Esophagus (tissue), 2 donors: Measurements from ENCODE around the gene CALN1. TPM values are rescaled to one million over a fixed set of nuclear protein-coding genes. Genes with fewer than 3 reads are reported as not detected.
"Not testable (repeated sequence)": the region's sequence is repeated elsewhere in the genome, so short reads cannot be mapped to it uniquely, and the experiment has no call there.

Source experiments
- H3K27ac ChIP-seq, 2 donors: one replicate each; pipeline ENCODE4 v1.5.1; 2013; ENCODE audit warnings: low read depth in 2 of 2, mild to moderate bottlenecking in 2 of 2, inconsistent platforms in 1 of 2, low read length in 1 of 2, moderate library complexity in 1 of 2
- H3K27me3 ChIP-seq, 2 donors: one replicate each; pipeline ENCODE4 v1.6.1; 2013; ENCODE audit warnings: low read length in 2 of 2, control low read depth in 1 of 2, mild to moderate bottlenecking in 1 of 2; ENCODE audit not compliant: insufficient read depth in 2 of 2, control insufficient read depth in 1 of 2
- H3K36me3 ChIP-seq, 2 donors: one replicate each; pipeline ENCODE4 v1.6.1; 2013; ENCODE audit warnings: low read length in 1 of 2; ENCODE audit not compliant: control insufficient read depth in 2 of 2, insufficient read depth in 2 of 2
- H3K4me1 ChIP-seq, 2 donors: one replicate each; pipeline ENCODE4 v1.6.1; 2013; ENCODE audit warnings: low read length in 1 of 2; ENCODE audit not compliant: control insufficient read depth in 2 of 2, insufficient read depth in 2 of 2
- H3K4me3 ChIP-seq, 2 donors: one replicate each; pipeline ENCODE4 v1.5.1; 2013; ENCODE audit warnings: low read length in 2 of 2, mild to moderate bottlenecking in 2 of 2, low read depth in 1 of 2, moderate library complexity in 1 of 2
- H3K9me3 ChIP-seq, 2 donors: one replicate each; pipeline ENCODE4 v1.6.1; 2013; ENCODE audit warnings: mild to moderate bottlenecking in 2 of 2, low read depth in 1 of 2, low read length in 1 of 2, moderate library complexity in 1 of 2; ENCODE audit not compliant: control insufficient read depth in 2 of 2, insufficient read depth in 1 of 2
- WGBS, 2 donors: extraction: QIAGEN DNeasy Blood & Tissue Kit; methylation state at CpG; one replicate each; pipeline ENCODE4 v1.1.7; 2013; 5-methylcytosine and 5-hydroxymethylcytosine counted together
- polyA plus RNA-seq, 2 donors: library from polyadenylated mRNA; stranded (reverse); fragments of 200-250 nt; gene quantifications; one replicate each; pipeline ENCODE4 v1.2.3, GENCODE V29; 2013
- donor health status: healthy with polysubstance abuse.
- donor health status: Bipolar disorder and iron deficiency.

Gene CALN1
- polyA plus RNA-seq: under 1 TPM; 0.01 to 0.12 TPM

DNA sequence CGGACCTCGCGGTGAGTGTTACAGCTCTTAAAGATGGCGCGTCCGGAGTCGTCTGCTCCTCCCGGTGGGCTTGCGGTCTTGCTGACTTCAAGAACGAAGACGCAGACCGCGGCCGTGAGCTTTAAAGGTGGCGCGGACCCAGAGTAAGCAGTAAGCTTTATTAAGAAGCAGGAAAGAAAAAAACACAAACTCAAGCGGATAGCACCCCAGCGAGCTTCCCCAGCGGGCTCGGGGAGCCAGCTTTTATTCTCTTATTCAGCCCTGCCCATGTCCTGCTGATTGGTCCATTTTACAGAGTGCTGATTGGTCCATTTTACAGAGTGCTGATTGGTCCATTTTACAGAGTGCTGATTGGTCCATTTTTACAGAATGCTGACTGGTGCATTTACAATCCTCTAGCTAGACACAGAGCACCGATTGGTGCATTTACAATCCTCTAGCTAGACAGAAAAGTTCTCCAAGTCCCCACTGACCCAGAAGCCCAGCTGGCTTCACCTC is at the start of gene CALN1:
Gene CALN1 (minus strand): TSS at position 218 of the 498 bp plus-strand sequence.
- H3K27ac ChIP-seq, H3K9me3 ChIP-seq, H3K4me3 ChIP-seq, H3K4me1 ChIP-seq, H3K36me3 ChIP-seq, H3K27me3 ChIP-seq: not testable (repeated sequence)
- 96 to 97% methylated on average over 21 of the region's 21 CpGs for WGBS, 2 donors

DNA sequence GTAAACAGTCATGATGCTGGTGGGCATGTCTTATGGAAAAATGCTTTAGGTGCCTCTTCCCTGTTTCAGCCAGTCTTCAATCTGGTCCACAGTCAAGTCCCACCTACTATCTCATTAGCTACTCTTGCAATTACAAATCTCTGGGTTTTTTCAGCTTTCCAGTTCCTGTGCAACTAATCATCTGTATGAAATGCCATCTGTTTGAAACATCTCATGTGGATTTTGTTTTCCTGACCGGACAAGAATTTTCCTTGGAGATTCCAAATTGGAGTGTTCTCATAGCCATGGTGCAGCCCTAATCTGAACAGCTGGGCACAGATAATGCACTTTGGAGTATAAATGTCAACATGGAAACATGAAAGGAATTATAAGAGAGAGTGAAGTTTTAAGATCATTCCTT is 41.3 kb upstream of the CALN1 start:
- no peaks in the 10 kb centered on the region for H3K27me3 ChIP-seq
- WGBS, 2 donors: 80 to 91% methylated on average over 1 of the region's 1 CpG
- no peaks in the 10 kb centered on the region for H3K36me3 ChIP-seq
- no peaks in the 10 kb centered on the region for H3K4me1 ChIP-seq
- no peak overlapping the region for H3K4me3 ChIP-seq
- H3K9me3 ChIP-seq: peaks cover 0 to 8% of the 10 kb centered on the region in 2 donors
- no peak overlapping the region for H3K27ac ChIP-seq

DNA sequence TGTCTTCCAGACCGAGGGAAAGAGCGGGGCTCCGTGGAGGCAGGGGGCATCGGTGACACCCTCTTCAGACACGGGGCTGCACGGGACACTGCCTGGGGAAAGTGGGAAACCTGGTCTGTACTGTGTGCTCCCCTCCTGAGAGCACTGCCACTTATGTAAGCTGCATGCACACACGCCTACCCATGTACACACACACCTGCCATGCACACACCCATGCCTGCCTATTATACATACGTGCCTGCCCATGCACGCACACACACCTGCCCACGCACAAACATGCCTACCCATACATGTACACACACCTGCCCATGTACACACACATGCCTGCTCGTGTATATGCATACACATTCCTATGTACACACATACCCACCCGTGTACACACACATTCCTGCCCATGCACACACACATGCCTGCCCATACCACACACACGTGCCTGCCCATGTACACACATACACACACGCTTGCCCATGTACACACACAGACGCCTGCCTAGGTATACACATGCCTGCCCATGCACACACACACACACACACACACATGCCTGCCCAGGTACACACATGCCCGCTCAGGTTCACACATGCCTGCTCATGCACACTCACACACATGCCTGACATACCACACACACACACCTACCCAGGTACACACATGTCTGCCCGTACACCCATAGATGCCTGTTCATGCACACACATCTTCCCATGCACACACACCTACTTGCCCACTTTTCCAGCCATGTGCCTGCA is 35.5 kb upstream of the CALN1 start:
- Histone ChIP-seq H3K27me3 (peaks cover 0 to 3% of the 10 kb centered on the region in 2 donors), H3K4me1 (no peaks in the 10 kb centered on the region), H3K9me3 (peaks cover 0 to under 1% of the 10 kb centered on the region in 2 donors), H3K4me3 (no peak overlapping the region), H3K27ac (no peak overlapping the region), H3K36me3 (no peaks in the 10 kb centered on the region)
- 81 to 85% methylated on average over 17 of the region's 17 CpGs for WGBS, 2 donors

DNA sequence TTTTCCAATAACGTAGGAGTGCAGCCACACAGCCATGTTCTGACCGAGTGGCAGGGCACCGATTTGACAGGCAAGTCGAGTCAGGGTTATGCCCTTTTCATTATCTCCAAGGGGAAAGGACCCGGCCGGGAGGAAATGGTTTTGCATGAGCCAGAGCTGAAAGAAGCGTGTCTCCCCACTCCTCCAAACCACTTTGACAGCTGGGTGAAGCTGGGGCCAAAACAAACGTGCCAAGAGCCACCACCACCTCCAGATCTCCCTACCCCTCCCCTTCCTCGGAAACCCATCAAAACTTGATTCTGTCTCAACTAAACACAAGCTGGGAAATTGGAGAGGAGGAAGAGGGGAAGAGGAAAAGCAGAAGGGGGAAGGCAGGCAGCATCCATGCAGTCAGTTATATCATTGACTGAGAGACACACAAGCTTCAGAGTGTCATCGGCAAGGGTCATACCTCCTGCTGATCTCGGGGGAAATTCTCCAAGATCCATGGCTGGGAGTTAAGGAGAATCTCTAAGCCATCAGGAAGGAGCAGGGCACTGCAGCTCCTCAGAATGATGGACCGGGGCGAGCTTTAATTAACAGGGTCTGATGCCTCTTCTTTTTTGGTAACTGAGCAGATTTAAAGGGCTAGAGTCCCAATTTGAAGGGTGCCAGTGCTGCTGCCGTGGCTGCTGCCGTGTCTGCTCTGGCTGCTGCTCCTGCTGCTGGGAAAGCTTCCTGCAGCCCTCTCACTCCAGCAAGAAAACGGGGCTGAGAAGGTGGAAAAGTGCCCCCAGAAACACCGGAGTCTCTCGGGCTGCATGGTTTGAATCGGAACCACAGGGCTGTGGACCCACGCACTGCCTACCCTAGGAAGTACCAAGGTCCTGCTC is 34.7 kb upstream of the CALN1 start:
- peaks cover 0 to 3% of the 10 kb centered on the region in 2 donors for H3K27me3 ChIP-seq
- 24 to 38% methylated on average over 20 of the region's 20 CpGs for WGBS, 2 donors
- no peaks in the 10 kb centered on the region for H3K36me3 ChIP-seq
- H3K4me3 ChIP-seq: no peak overlapping the region
- H3K27ac ChIP-seq: no peak overlapping the region
- H3K9me3 ChIP-seq: no peaks in the 10 kb centered on the region
- H3K4me1 ChIP-seq: no peaks in the 10 kb centered on the region

DNA sequence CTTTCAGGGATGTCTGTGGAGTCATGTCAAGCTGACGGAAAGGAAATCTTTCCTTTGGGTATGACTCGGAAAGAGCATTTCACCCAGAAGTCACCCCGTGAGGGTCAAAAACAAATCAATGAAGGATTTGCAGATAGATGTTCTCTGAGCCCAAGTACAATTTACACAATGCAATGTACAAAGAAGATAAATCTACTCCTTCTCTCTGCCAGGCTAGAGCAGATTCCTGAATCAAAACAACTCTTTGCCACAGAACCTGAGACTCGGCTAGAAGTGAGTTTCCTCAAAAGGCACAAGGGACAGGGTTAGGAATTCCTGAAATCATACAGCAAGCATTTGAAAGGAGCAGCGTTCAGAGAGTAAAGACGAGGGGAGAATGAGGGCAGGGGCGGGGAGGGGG is 34.0 kb upstream of the CALN1 start:
- WGBS, 2 donors: 47 to 50% methylated on average over 7 of the region's 7 CpGs
- no peaks in the 10 kb centered on the region for H3K36me3 ChIP-seq
- H3K4me1 ChIP-seq: no peaks in the 10 kb centered on the region
- peaks cover 0 to 3% of the 10 kb centered on the region in 2 donors for H3K27me3 ChIP-seq
- H3K27ac ChIP-seq: no peak overlapping the region
- H3K4me3 ChIP-seq: no peak overlapping the region
- no peaks in the 10 kb centered on the region for H3K9me3 ChIP-seq

DNA sequence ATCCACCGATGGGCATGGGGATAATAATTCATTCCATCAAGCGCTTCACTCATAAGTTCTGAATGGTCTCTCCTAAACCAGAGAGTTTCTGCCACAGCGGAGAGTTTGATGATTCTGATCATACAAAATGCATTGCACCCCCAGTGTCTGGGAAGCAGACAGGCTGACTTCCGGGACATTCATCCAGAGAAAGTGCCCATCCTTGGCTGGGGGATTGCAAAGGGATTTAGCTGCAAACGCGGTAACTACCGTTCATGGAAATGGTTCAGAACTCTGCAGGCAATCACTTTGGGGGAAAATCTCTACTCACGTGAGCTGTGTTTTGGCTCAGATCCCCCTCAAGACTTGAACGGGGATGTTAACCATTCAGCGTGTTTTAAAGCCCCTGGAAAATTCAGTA is 33.4 kb upstream of the CALN1 start:
- WGBS, 2 donors: 75 to 78% methylated on average over 10 of the region's 10 CpGs
- Histone ChIP-seq H3K4me1 (no peaks in the 10 kb centered on the region), H3K9me3 (no peaks in the 10 kb centered on the region), H3K36me3 (no peaks in the 10 kb centered on the region), H3K27me3 (peaks cover 0 to 3% of the 10 kb centered on the region in 2 donors), H3K27ac (no peak overlapping the region), H3K4me3 (no peak overlapping the region)

DNA sequence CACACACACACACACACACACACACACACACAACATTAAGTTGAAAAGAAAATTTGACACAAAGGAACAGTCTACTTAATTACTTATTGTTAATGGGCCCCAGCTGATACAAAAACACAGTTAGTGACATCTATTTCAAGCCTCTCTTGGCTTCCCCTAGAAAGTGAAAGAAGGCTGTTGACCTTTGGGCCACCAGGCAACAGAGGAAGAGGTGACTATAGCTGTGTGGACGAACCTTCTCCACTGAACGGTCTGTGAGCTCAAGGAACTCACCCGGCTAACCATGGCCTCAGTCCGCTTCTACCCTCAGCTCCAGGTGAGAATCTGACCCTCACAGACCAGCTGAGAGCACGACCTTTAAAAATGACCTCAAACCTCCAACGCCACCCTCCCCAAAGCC is 32.9 kb upstream of the CALN1 start:
- Histone ChIP-seq H3K4me1 (no peaks in the 10 kb centered on the region), H3K4me3 (no peak overlapping the region), H3K36me3 (no peaks in the 10 kb centered on the region), H3K27me3 (peaks cover 0 to 3% of the 10 kb centered on the region in 2 donors), H3K9me3 (no peaks in the 10 kb centered on the region), H3K27ac (no peak overlapping the region)
- 85 to 89% methylated on average over 6 of the region's 6 CpGs for WGBS, 2 donors

DNA sequence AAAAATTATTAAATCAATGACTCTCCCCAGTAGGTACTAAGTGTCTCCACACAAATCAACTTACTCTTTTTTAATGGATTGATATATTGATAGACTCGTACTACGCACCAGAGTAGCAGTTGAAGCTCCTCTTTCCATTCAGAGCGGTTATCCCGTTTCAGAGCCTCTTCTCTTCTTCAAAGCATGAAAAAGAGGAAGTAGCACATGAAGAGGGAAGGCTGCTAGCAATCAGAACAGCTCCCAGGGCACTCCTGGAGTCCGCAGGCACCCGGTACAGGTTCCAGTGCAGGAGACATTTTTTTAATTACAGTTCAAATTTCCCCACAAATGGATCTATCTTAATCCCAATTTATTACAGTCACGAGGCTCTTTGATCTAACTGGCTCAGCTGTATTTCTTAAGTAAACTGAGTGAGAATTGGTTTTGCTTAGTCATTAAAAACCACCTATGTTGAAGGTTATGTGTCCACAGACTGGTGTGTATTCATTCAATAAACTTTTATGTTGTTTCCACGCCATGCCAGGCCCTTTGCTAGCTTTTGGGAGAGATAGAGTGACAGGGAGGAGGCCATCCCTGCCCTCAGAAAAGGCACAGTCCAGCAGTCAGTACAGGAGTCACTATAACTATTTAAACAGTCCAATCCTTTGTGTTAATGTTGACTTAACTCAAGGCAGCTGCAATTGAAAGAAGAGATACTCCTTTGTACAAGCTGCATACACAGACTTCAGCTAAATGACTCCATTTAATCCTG is 32.1 kb upstream of the CALN1 start:
- Histone ChIP-seq H3K9me3 (no peaks in the 10 kb centered on the region), H3K27me3 (peaks cover 0 to 3% of the 10 kb centered on the region in 2 donors), H3K4me1 (no peaks in the 10 kb centered on the region), H3K4me3 (no peak overlapping the region), H3K36me3 (no peaks in the 10 kb centered on the region), H3K27ac (no peak overlapping the region)
- 49 to 62% methylated on average over 8 of the region's 8 CpGs for WGBS, 2 donors

DNA sequence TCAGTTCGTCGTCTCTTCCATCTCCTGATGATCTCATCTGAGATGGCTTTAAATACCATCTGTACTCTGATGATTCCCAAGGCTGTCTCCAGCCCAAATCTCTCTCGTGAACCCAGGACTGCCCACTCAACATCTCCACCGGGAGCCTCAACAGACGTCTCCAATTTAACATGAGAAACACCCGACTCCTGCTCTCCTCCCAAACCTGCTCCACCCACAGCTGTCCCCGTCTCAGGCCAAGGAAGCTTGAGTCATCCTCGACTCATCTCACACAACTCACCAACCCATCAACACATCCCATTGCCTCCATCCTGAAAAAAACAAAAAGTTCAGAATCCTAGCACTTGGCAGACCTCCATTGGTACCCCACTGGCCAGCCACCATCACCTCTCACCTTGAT is 29.7 kb upstream of the CALN1 start:
- no peak overlapping the region for H3K27ac ChIP-seq
- no peaks in the 10 kb centered on the region for H3K27me3 ChIP-seq
- H3K9me3 ChIP-seq: no peaks in the 10 kb centered on the region
- no peak overlapping the region for H3K4me3 ChIP-seq
- no peaks in the 10 kb centered on the region for H3K36me3 ChIP-seq
- no peaks in the 10 kb centered on the region for H3K4me1 ChIP-seq
- 58 to 60% methylated on average over 8 of the region's 8 CpGs for WGBS, 2 donors
